Fibroblast of skin of scalp (primary cell): Measurements from ENCODE around the gene FNDC10.

Experiments used
- DNase-seq: peaks from one replicate; pipeline ENCODE4 v3.0.0-alpha.2; 2013

The FNDC10 gene

DNA sequence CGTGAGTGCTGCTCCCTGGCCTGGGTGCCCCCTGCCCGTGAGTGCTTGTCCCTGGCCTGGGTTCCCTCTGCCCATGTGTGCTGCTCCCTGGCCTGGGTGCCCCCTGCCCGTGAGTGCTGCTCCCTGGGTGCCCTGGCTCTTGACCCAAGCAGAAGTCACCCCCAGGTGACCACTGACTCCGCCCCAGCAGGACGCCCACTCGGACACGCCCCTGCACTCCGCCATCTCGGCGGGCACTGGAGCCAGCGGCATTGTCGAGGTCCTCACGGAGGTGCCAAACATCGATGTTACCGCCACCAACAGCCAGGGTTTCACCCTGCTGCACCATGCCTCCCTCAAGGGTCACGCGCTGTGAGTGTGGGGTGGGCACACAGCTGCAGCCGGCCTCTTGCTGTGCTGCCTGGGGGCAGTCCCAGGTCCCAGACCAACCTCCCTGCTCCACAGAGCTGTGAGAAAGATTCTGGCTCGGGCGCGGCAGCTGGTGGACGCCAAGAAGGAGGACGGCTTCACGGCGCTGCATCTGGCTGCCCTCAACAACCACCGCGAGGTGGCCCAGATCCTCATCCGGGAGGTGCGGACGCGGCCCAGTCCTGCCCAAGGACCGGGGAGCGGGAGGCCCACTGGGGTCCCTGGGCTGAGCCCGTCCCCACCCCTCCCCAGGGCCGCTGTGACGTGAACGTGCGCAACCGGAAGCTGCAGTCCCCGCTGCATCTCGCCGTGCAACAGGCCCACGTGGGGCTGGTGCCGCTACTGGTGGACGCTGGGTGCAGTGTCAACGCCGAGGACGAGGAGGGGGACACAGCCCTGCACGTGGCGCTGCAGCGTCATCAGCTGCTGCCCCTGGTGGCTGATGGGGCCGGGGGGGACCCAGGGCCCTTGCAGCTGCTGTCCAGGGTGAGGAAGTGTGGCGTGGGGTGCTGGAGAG, 28.2 kb upstream of the FNDC10 start:
- no peak for DNase-seq

- no peak for DNase-seq
These were observed 27.4 kb upstream of the FNDC10 start for GRCh38 chr1:1627261-1627828.

GRCh38 chr1:1626207-1627141, 26.5 kb upstream of the FNDC10 start:
- DNase-seq = no peak

- DNase-seq = no peak
These were observed 25.9 kb upstream of the FNDC10 start for GRCh38 chr1:1625824-1626206.

- no peak for DNase-seq
These were observed 25.5 kb upstream of the FNDC10 start for GRCh38 chr1:1625404-1625775.

GRCh38 chr1:1624443-1625403, 24.8 kb upstream of the FNDC10 start:
- DNase-seq = peak; percentile 26

- DNase-seq = no peak
These were observed 23.9 kb upstream of the FNDC10 start for GRCh38 chr1:1623631-1624442.

DNA sequence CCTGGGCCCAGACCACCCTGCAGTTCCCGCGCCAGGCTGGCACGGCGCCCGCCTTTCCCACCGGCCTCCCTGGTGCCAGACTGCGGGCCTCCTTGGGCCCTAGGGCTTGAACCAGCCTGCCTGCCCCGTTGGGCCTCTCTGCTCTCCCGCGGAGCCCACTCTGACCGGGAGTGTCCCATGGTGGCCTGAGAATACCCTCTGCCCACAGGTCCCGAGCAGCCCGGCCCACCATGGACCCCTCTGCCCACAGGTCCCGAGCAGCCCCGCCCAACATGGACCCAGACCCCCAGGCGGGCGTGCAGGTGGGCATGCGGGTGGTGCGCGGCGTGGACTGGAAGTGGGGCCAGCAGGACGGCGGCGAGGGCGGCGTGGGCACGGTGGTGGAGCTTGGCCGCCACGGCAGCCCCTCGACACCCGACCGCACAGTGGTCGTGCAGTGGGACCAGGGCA, 23.3 kb upstream of the FNDC10 start:
- DNase-seq = no peak

DNA sequence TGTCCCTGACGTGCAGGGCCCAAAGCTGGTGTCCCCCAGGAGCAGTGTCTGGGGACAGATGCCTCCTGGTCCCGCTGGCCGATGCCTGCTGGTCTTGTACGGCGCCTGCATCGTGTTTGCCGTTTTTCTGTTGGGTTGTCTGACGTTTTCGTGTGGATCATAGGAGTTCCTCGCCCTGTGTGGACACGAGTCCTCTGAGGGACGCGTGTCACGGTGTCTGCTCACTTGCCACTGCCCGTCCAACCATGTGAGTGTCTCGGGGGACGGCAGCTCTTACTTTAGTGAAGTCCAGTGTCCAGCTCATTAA, 22.8 kb upstream of the FNDC10 start:
- DNase-seq = no peak

DNA sequence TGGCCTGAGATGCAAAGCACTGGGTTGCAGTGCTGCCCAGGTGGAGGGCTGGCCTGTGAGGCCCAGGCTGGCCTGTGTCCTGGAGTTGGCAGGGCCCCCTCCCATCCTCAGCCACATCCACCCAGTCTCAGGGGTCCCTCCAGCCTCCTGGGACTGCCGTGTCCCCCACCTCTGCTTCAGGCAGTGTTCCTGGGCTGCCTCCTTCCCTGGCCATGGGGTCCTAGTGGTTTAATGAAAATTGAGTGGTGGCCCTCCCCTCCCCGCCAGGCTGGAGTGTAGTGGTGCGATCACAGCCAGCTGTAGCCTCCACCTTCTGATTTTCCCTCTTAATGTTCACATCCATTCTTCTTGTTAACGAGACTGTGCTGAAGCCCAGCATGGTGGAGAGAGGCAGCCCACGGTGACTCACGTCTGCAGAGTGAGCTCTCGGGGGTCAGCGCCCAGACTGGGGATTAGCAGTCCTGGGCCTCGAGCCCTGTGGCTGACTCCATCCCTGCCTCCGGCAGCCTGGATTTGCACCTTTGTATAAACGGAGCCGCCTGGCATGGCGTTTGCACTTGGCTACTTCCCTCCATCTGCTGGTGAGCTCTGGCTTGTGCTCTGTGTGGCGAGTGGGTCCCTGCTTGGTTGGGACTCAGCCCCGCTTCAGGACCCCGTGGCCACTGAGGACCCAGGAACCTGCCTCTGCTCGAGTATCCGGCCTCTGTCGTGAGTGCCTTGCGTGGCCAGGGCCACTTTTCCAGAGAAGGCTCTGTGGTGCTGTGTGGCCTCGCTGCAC, 22.3 kb upstream of the FNDC10 start:
- DNase-seq = no peak

DNA sequence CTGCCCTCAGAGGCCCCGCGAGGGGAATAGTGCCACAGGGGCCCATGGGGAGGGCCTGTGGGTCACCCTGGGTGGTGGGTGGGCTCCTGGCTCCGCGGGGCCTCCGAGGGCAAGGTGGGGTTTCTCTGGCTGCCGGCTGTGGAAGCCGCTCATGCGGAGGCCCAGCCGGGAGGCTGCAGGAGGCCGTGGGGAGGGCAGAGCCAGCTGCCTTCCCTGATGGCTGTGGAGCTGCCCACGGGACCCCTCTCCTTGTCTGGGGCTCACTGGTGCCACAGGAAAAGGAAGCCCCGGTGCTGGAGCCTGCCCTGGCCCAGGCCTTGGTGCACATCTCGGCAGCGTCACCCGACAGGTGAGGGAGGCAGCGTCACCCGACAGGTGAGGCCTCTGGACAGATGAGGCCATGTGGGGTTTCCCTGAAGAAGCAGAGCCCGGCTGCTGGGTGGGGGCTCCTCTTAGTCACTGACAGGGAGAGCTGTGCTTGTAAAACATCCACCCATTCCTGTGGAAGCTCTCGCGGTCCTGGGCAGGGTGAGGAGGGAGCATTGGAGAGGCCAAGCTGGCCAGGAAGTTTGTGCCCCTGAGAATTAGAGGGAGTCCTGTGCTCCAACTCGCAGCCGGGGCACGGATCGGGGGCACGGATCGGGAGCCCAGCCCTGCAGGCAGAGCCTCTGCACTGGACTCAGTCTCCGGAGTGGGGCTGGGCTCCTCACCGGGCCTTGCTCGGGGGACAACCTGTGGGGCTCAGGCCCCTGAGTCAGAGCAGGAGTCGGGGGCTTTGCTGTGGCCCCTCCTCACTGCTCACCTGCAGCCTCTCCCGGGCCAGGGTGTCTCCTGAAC, 21.5 kb upstream of the FNDC10 start:
- DNase-seq = no peak

DNA sequence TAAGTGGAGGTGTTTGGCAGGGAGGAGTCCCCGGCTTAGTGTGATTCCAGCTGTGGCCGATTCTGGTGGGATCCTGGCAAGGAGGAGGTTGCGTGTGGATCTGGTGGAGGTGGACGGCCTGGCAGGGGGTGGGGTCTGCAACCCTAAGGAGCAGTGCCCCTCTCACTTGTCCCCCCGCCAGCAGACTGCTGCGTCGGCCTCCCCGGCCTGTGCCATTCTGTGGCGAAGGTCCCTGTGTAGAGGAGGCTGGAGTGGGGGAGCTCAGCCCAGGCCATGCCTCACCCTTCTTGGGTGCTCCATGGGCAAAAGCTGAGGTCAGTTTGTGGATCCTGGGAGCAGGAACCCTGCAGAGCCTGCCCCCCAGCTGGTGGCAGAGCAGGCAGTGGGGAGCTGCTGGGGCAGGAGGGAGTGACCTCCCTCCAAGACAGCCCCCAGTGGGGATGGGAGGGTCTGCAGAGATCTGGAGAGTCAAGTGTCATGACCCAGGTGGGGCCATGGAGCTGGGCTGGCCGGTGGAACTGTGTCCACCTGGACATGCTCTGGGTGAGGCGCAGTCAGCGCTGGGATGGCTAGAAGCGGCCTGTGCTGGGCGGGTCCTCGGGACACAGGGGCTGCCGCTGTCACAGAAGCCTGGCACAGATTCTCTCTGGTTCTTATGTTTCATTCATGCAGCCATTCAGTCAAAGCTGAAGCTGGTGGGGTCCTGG, 20.7 kb upstream of the FNDC10 start:
- DNase-seq = no peak

GRCh38 chr1:1619917-1620361, 20.0 kb upstream of the FNDC10 start:
- DNase-seq = no peak

- DNase-seq = no peak
These were observed 18.6 kb upstream of the FNDC10 start for GRCh38 chr1:1618396-1619068.

- DNase-seq = no peak
These were observed 18.0 kb upstream of the FNDC10 start for GRCh38 chr1:1617925-1618324.

GRCh38 chr1:1617516-1617915, 17.6 kb upstream of the FNDC10 start:
- no peak for DNase-seq

- DNase-seq = no peak
These were observed 16.9 kb upstream of the FNDC10 start for GRCh38 chr1:1616838-1617237.
